Subcutaneous adipose tissue (tissue), 4 donors: ENCODE results near the gene JAZF1. TPM values are rescaled to one million over a fixed set of nuclear protein-coding genes. Genes with fewer than 3 reads are reported as not detected.

ENCODE experiments used
- CTCF ChIP-seq: fragments of 450-650 bp; IDR thresholded peaks from one replicate; pipeline ENCODE4 v1.5.1; 2016; ENCODE audit warnings: low read depth, mild to moderate bottlenecking, control low read depth, antibody characterized with exemption, moderate library complexity
- total RNA-seq, 4 donors: library from RNA; depleted of rRNA; stranded (reverse); fragments of >200 nt; gene quantifications; one replicate each; pipeline ENCODE4 v1.1.0, GENCODE V29; 2016

Gene JAZF1
- total RNA-seq, 4 donors from 2014 or later = 12.6 to 35.9 (median 23.2) TPM

DNA sequence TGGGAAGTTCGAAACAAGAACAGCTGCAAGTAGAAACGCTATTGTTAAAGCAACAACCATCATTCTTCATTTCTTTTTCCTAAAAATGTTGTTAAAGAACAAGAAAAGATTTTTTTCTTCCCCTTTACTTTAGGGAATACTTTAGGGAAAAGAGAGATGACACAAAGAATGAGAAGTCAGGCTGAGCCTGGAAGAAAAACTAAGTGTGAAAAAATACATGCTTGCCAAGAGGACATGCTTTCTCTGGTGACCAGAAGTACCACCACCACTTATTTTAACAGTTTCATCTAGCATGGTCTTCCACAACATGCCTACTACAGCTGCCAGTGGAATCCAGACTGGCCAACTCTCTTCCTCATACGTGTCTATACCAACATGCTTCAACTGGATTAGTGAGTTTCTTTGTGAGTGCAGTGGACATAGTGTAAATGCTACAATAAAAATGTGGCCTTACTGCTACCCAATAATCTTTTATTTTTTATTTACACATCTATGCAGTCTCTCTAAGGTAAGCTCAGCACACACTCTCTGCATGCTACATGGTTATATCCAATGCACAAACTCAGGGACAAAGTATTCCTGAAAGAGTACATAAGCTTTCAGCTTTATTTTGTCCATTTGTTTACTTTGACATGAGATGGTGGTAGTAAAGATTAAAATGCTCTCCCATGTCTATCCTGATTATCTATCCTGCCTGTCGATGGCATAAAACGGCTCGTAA lies 244.4 kb downstream of the JAZF1 start:
- no peak for TF ChIP-seq CTCF

GRCh38 chr7:27933671-27934565 lies 246.7 kb downstream of the JAZF1 start:
- TF ChIP-seq CTCF = no peak

- no peak for TF ChIP-seq CTCF
These were observed 249.6 kb downstream of the JAZF1 start for GRCh38 chr7:27930910-27931476.

GRCh38 chr7:27929127-27929526 lies 251.5 kb downstream of the JAZF1 start:
- no peak for TF ChIP-seq CTCF

DNA sequence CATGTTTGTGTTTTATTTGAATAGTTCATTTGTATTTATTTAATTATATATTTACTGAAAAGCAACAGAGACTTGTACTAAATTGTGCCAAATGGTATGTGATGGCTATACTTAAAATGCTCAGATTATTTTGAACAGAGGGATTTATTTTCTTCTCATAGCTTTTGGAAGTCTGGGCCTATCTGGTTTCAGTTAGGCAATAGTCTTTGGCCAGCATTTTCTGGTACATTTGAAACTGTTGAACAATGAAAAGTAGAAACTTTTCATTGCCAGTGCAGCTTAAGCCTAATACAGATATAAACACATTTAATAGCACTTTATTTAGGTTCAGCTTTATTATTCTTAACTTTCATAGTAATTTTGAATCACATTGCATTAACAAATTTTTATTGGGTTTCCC lies 252.6 kb downstream of the JAZF1 start:
- TF ChIP-seq CTCF = no peak

- TF ChIP-seq CTCF = no peak
These were observed 254.9 kb downstream of the JAZF1 start for GRCh38 chr7:27925573-27926201.

GRCh38 chr7:27923642-27923980 lies 257.0 kb downstream of the JAZF1 start:
- no peak for TF ChIP-seq CTCF
